ENCODE measurements around the gene UBR2. TPM values are rescaled to one million over a fixed set of nuclear protein-coding genes. Genes with fewer than 3 reads are reported as not detected.

UBR2 gene
- total and polyA plus RNA-seq, 2 of the 13 experiments (the other 11 are each of a cell fraction or from before 2014, with no cell fraction given), result 17.6 to 29.3 TPM

DNA sequence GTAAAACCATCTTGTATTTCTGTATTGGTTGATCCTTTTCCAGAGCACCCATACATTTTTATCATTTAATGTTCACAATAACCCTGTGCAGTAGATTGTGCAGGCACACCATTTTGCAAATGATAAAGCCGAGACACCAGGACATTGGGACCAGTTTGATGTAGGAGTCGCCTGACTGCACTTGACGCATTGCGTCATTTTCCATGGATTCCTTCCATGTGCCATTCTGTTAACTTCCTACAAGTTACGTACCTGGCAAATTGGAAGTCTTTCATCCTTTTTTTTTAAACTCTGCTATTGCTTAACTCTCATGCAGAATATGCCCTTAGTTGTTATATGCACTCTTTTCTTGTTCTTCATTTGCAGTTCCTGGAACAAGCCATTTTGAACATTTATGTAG lies 115.5 kb downstream of the UBR2 start:
- ATAC-seq (no peak), DNase-seq (ENCODE audit: low spot score) (no peak), FAIRE-seq (no peak)
- Histone ChIP-seq H3K27me3 (ENCODE audit: control insufficient read depth in 1 of 2, insufficient read depth in 2 of 2, low read length in 2 of 2) (no peaks in the 10 kb centered on the region), H3K27ac (ENCODE audit: extremely low read length, insufficient read depth, low read length) (no peak overlapping the region), H3K9me3 (ENCODE audit: low read length) (no peaks in the 10 kb centered on the region), H3K4me2 (ENCODE audit: low read depth, low read length) (no peak overlapping the region), H2AFZ (ENCODE audit: low read length) (no peak overlapping the region), H3K9ac (ENCODE audit: insufficient read depth, low read depth, low read length) (no peak overlapping the region), H3K79me2 (ENCODE audit: insufficient read depth, low read length) (no peaks in the 10 kb centered on the region), H3K4me3 (replicated peaks in 1 of 3; ENCODE audit: insufficient read depth in 1 of 3, low read depth in 2 of 3, low read length in 3 of 3) (no peak overlapping the region), H3K36me3 (replicated peaks in 1 of 2; ENCODE audit: control insufficient read depth in 1 of 2, insufficient read depth in 2 of 2, low read length in 2 of 2) (peaks cover 32 to 82% of the 10 kb centered on the region in 2 experiments), H4K20me1 (ENCODE audit: insufficient read depth, low read length) (no peaks in the 10 kb centered on the region), H3K4me1 (ENCODE audit: insufficient read depth, low read length) (no peaks in the 10 kb centered on the region)
- BruUV-seq (replicated peaks), result no TSS peak
- POLR2A ChIA-PET, result no interaction called here
- CTCF ChIA-PET (ENCODE audit: low intra/inter-chr PET ratio, low total read pairs), result no interaction called here
- TF ChIP-seq, protein P1, sequence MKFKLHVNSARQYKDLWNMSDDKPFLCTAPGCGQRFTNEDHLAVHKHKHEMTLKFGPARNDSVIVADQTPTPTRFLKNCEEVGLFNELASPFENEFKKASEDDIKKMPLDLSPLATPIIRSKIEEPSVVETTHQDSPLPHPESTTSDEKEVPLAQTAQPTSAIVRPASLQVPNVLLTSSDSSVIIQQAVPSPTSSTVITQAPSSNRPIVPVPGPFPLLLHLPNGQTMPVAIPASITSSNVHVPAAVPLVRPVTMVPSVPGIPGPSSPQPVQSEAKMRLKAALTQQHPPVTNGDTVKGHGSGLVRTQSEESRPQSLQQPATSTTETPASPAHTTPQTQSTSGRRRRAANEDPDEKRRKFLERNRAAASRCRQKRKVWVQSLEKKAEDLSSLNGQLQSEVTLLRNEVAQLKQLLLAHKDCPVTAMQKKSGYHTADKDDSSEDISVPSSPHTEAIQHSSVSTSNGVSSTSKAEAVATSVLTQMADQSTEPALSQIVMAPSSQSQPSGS (CRISPR knock-in tag; IDR thresholded peaks at IDR 0.05), result no peak
- no peak for TF ChIP-seq SRSF9 (IDR thresholded peaks at IDR 0.05; ENCODE audit: borderline replicate concordance, insufficient read depth, low read depth, low read length, poor library complexity, severe bottlenecking)
- peak; percentile 67 for TF ChIP-seq CEBPB (IDR thresholded peaks at IDR 0.05; ENCODE audit: borderline replicate concordance, low read depth, low read length)
- TF ChIP-seq ZNF101 (CRISPR knock-in tag; IDR thresholded peaks at IDR 0.05; ENCODE audit: borderline replicate concordance, low read depth), result no peak
- no peak for TF ChIP-seq ZNF335 (CRISPR knock-in tag; IDR thresholded peaks at IDR 0.05)
- no peak for TF ChIP-seq ZSCAN12 (CRISPR knock-in tag; IDR thresholded peaks at IDR 0.05)
- TF ChIP-seq FOXA1 (IDR thresholded peaks at IDR 0.05), result no peak
- no peak for TF ChIP-seq FOXA1 (CRISPR knock-in tag; IDR thresholded peaks at IDR 0.05)
- TF ChIP-seq, protein P2, sequence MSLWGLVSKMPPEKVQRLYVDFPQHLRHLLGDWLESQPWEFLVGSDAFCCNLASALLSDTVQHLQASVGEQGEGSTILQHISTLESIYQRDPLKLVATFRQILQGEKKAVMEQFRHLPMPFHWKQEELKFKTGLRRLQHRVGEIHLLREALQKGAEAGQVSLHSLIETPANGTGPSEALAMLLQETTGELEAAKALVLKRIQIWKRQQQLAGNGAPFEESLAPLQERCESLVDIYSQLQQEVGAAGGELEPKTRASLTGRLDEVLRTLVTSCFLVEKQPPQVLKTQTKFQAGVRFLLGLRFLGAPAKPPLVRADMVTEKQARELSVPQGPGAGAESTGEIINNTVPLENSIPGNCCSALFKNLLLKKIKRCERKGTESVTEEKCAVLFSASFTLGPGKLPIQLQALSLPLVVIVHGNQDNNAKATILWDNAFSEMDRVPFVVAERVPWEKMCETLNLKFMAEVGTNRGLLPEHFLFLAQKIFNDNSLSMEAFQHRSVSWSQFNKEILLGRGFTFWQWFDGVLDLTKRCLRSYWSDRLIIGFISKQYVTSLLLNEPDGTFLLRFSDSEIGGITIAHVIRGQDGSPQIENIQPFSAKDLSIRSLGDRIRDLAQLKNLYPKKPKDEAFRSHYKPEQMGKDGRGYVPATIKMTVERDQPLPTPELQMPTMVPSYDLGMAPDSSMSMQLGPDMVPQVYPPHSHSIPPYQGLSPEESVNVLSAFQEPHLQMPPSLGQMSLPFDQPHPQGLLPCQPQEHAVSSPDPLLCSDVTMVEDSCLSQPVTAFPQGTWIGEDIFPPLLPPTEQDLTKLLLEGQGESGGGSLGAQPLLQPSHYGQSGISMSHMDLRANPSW (CRISPR knock-in tag; IDR thresholded peaks at IDR 0.05; ENCODE audit: borderline replicate concordance), result no peak
- intact Hi-C loops (cut with micrococcal nuclease; ENCODE audit: unreplicated experiment) (no loop called here), in situ Hi-C loops (cut with HindIII; ENCODE audit: extremely low pct_ligation_motif_present, low pct_unique_long_range_greater_than_20kb) (no loop called here)
- WGBS (ENCODE audit: low lambda C conversion rate), result 99% methylated on average over 5 of the region's 5 CpGs
